ENCODE results near the gene BNC2.

DNA sequence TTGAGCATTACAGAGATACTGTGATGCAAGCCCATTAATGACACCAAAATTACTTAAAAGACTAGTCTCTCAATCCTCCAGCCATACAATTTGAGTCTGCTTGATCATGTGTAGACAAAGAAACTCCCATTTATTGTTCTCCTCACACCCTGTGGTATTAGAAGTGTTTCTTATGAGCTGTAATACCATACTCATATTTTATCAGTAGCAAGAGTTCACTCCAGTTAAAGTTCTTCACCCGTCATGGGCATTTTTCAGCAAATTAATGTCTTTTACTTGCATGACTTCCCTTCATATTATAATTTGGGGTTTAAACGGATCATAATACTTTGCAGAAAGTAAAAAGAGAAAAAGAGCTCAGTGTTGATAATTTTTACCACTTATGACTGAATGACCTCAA, 242.9 kb downstream of the BNC2 start:
- TF ChIP-seq POLR2AphosphoS5 (IDR thresholded peaks at IDR 0.05; ENCODE audit: low read depth, low read length) (no peak), POLR2A (IDR thresholded peaks at IDR 0.05; ENCODE audit: low read depth, low read length) (no peak)

All from GM12892 (cell line).